IMR-90 (cell line): ENCODE results near the gene WDR5. TPM values are rescaled to one million over a fixed set of nuclear protein-coding genes. Genes with fewer than 3 reads are reported as not detected.

Experiments used
- ATAC-seq: fragments of 200-7000 bp; cut with Tn5 transposase; 2 replicates; pipeline ENCODE4 v1.9.1; 2020; ENCODE audit warnings: low read depth, mild to moderate bottlenecking, moderate library complexity
- BruUV-seq: library from RNA; stranded (reverse); fragments of 400-500 nt; replicated peaks from 2 replicates; lab custom pipeline; 2021; lab: Mats Ljungman, UMichigan
- CTCF ChIA-PET: fragments of 300-600 bp; formaldehyde crosslinking; extraction: SDS; loops from one replicate; lab custom pipeline; 2021; ENCODE audit warnings: antibody characterized with exemption; lab: Yijun Ruan, JAX
- POLR2A ChIA-PET: fragments of 300-600 bp; sonication (Branson Sonifier 250); formaldehyde crosslinking; loops from one replicate; lab custom pipeline; 2022; ENCODE audit warnings: antibody characterized with exemption; ENCODE audit not compliant: unreplicated experiment; lab: Charles Lee
- DNase-seq: peaks from one replicate; pipeline ENCODE4 v3.0.0; 2013
- H2AFZ ChIP-seq: replicated peaks from 2 replicates; pipeline ENCODE3; 2013; ENCODE audit warnings: low read length, mild to moderate bottlenecking; ENCODE audit not compliant: poor library complexity
- H2AK5ac ChIP-seq: 2 replicates; pipeline ENCODE4 v1.6.1; 2013; ENCODE audit warnings: low read depth, low read length, inconsistent platforms
- H2AK9ac ChIP-seq: replicated peaks from 2 replicates; pipeline ENCODE3; 2013; ENCODE audit warnings: mild to moderate bottlenecking, low read depth, low read length, moderate library complexity; ENCODE audit not compliant: poor library complexity
- H2BK120ac ChIP-seq: 2 replicates; pipeline ENCODE4 v1.6.1; 2013; ENCODE audit warnings: low read depth, low read length, inconsistent platforms
- H2BK15ac ChIP-seq: 3 replicates; pipeline ENCODE4 v1.6.1; 2013; ENCODE audit warnings: low read depth, low read length, inconsistent platforms
- H2BK20ac ChIP-seq: 2 replicates; pipeline ENCODE4 v1.6.1; 2013; ENCODE audit warnings: low read depth, mild to moderate bottlenecking, inconsistent platforms, low read length, moderate library complexity
- H2BK5ac ChIP-seq: 2 replicates; pipeline ENCODE4 v1.6.1; 2013; ENCODE audit warnings: mild to moderate bottlenecking, low read depth, low read length, inconsistent platforms; ENCODE audit not compliant: poor library complexity, severe bottlenecking
- H3K14ac ChIP-seq: replicated peaks from 2 replicates; pipeline ENCODE4 v1.6.1; 2013; ENCODE audit warnings: low read depth, low read length, inconsistent platforms
- H3K18ac ChIP-seq: 2 replicates; pipeline ENCODE4 v1.6.1; 2013; ENCODE audit warnings: low read depth, low read length, control low read depth
- H3K23ac ChIP-seq: 2 replicates; pipeline ENCODE4 v1.6.1; 2013; ENCODE audit warnings: low read depth, low read length, inconsistent platforms
- H3K27ac ChIP-seq: 2 replicates; pipeline ENCODE4 v1.5.1; 2013; ENCODE audit warnings: mild to moderate bottlenecking, control low read depth, low read length; ENCODE audit not compliant: insufficient read depth
- H3K27me3 ChIP-seq: 2 replicates; pipeline ENCODE4 v1.6.1; 2013; ENCODE audit warnings: low read length; ENCODE audit not compliant: control insufficient read depth, insufficient read depth
- H3K36me3 ChIP-seq: 2 replicates; pipeline ENCODE4 v1.6.1; 2013; ENCODE audit warnings: low read length, mixed read lengths; ENCODE audit not compliant: control insufficient read depth, insufficient read depth
- H3K4ac ChIP-seq: 2 replicates; pipeline ENCODE4 v1.6.1; 2013; ENCODE audit warnings: low read depth, low read length, inconsistent platforms
- H3K4me1 ChIP-seq: 2 replicates; pipeline ENCODE4 v1.6.1; 2013; ENCODE audit warnings: low read length, mixed read lengths; ENCODE audit not compliant: control insufficient read depth, insufficient read depth
- H3K4me2 ChIP-seq: 2 replicates; pipeline ENCODE4 v1.6.1; 2013; ENCODE audit warnings: low read depth, mild to moderate bottlenecking, control low read depth, low read length, moderate library complexity
- H3K4me3 ChIP-seq: 2 replicates; pipeline ENCODE4 v1.5.1; 2013; ENCODE audit warnings: low read depth, mild to moderate bottlenecking, control low read depth, low read length, moderate library complexity; ENCODE audit not compliant: insufficient read depth
- H3K56ac ChIP-seq: 2 replicates; pipeline ENCODE4 v1.6.1; 2013; ENCODE audit warnings: low read length, inconsistent platforms; ENCODE audit not compliant: insufficient read depth; ENCODE audit errors: extremely low read depth
- H3K79me1 ChIP-seq, 2 experiments: 2 replicates each; pipeline ENCODE4 v1.6.1; 2013; ENCODE audit warnings: low read length in 2 of 2, inconsistent platforms in 1 of 2, low read depth in 1 of 2
- H3K9ac ChIP-seq: 2 replicates; pipeline ENCODE4 v1.6.1; 2013; ENCODE audit warnings: low read depth, low read length, control low read depth
- H3K9me1 ChIP-seq: 2 replicates; pipeline ENCODE4 v1.6.1; 2013; ENCODE audit warnings: low read length, inconsistent platforms; ENCODE audit not compliant: insufficient read depth
- H3K9me3 ChIP-seq: 2 replicates; pipeline ENCODE4 v1.6.1; 2013; ENCODE audit warnings: low read length; ENCODE audit not compliant: control insufficient read depth, insufficient read depth
- H4K20me1 ChIP-seq: 2 replicates; pipeline ENCODE4 v1.6.1; 2013; ENCODE audit warnings: low read length, inconsistent platforms; ENCODE audit not compliant: insufficient read depth
- H4K5ac ChIP-seq: 2 replicates; pipeline ENCODE4 v1.6.1; 2013; ENCODE audit warnings: mild to moderate bottlenecking, low read depth, low read length, control low read depth
- H4K8ac ChIP-seq, 2 experiments: 2 replicates each; pipeline ENCODE4 v1.6.1; 2013; ENCODE audit warnings: low read depth in 2 of 2, low read length in 2 of 2, control low read depth in 1 of 2, inconsistent platforms in 1 of 2
- H4K91ac ChIP-seq: 2 replicates; pipeline ENCODE4 v1.6.1; 2013; ENCODE audit warnings: low read depth, low read length, inconsistent platforms; ENCODE audit not compliant: insufficient read depth
- BHLHE40 ChIP-seq: fragments of 150-350 bp; IDR thresholded peaks from 2 replicates; pipeline ENCODE4 v1.6.1; 2016; ENCODE audit warnings: mild to moderate bottlenecking, low read depth, low read length
- CEBPB ChIP-seq: IDR thresholded peaks from 2 replicates; pipeline ENCODE4 v1.6.1; 2012; ENCODE audit warnings: low read depth, low read length, improper control_type of control experiment
- CHD1 ChIP-seq: IDR thresholded peaks from 2 replicates; pipeline ENCODE4 v1.6.1; 2012; ENCODE audit warnings: low read depth, low read length, improper control_type of control experiment
- CTCF ChIP-seq: conservative IDR thresholded peaks from 2 replicates; pipeline ENCODE4 v1.5.1; 2012; ENCODE audit warnings: mild to moderate bottlenecking, low read depth, low read length, improper control_type of control experiment
- MAZ ChIP-seq: IDR thresholded peaks from 2 replicates; pipeline ENCODE4 v1.6.1; 2012; ENCODE audit warnings: low read depth, mild to moderate bottlenecking, low read length, improper control_type of control experiment, moderate library complexity, borderline replicate concordance
- NFE2L2 ChIP-seq: fragments of 150-350 bp; IDR thresholded peaks from 2 replicates; pipeline ENCODE4 v1.6.1; 2016; ENCODE audit warnings: low read depth, mild to moderate bottlenecking, low read length
- RAD21 ChIP-seq: IDR thresholded peaks from 2 replicates; pipeline ENCODE4 v1.6.1; 2012; ENCODE audit warnings: low read length, improper control_type of control experiment
- RCOR1 ChIP-seq: IDR thresholded peaks from 2 replicates; pipeline ENCODE4 v1.6.1; 2012; ENCODE audit warnings: mild to moderate bottlenecking, low read length, improper control_type of control experiment; ENCODE audit not compliant: insufficient replicate concordance
- RFX5 ChIP-seq: IDR thresholded peaks from 2 replicates; pipeline ENCODE4 v1.8.0; 2012; ENCODE audit warnings: low read depth, mild to moderate bottlenecking, low read length, moderate library complexity
- USF2 ChIP-seq: fragments of 150-350 bp; IDR thresholded peaks from 2 replicates; pipeline ENCODE4 v1.6.1; 2017; ENCODE audit warnings: mild to moderate bottlenecking, antibody characterized with exemption, low read length, low read depth
- WGBS, 2 experiments: methylation state at CpG; one replicate each; pipeline versions ENCODE4 v1.1.5 to v1.1.7; 2013; ENCODE audit warnings: missing lambda C conversion rate in 2 of 2; ENCODE audit not compliant: insufficient read length in 1 of 2; ENCODE audit errors: extremely low coverage in 2 of 2; 5-methylcytosine and 5-hydroxymethylcytosine counted together
- dilution Hi-C: fragments of 300-500 bp; cut with HindIII; formaldehyde crosslinking; loops from one replicate; pipeline ENCODE4 v1.14.3; 2018; ENCODE audit warnings: low sequenced_read_pairs; ENCODE audit not compliant: unreplicated experiment
- in situ Hi-C: fragments of 300-500 bp; cut with MboI; formaldehyde crosslinking; loops from 3 replicates; pipeline ENCODE4 v1.14.3; 2019; ENCODE audit warnings: low sequenced_read_pairs, inconsistent platforms, mixed read lengths
- intact Hi-C: fragments of 100-400 bp; cut with micrococcal nuclease; formaldehyde crosslinking; loops from 2 replicates; pipeline ENCODE4 v1.10.0; 2022
- polyA plus RNA-seq, 3 experiments: library from polyadenylated mRNA; depleted of rRNA; stranded (reverse); fragments of >200 nt; gene quantifications; 2 replicates each; pipeline ENCODE4 v1.2.3, GENCODE V29; 2012; ENCODE audit warnings: low replicate concordance in 1 of 3
- total RNA-seq: library from RNA; depleted of rRNA; stranded (reverse); fragments of >200 nt; gene quantifications from 2 replicates; pipeline ENCODE4 v1.2.3, GENCODE V29; 2012

WDR5 gene
- total and polyA plus RNA-seq, 2 of the 4 experiments (the other 2 are of a cell fraction): 18.3 to 26.6 TPM

DNA sequence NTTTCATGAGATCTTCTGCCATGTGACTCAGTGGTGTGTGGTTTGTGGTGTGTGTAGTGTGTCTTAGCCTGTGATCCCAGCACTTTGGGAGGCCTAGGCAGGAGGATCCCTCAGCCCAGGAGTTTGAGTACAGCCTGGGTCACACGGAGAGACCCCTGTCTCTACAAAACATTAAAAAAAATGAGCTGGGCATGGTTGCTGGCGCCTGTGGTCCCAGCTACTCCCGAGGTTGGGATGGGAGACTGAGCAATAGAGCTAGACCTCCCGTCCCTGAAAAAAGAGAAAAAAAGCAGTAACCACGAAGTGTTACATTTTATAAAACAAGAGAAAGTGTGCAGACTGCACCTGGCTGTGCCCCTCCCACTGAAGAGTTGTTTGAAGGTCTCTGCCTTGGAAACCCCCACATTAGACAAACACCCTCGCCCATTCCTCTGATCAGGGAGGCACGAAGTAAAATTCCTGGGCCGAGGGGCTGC, 49.7 kb downstream of the WDR5 start:
- no CpG with 5 or more reads among the region's 8 CpGs for WGBS, 2 experiments
- H2BK5ac ChIP-seq: no peak overlapping the region
- H4K20me1 ChIP-seq: no peaks in the 10 kb centered on the region; the same call in 1 of the 2 replicates
- no peak overlapping the region for H3K4ac ChIP-seq
- no peaks in the 10 kb centered on the region for H3K79me1 ChIP-seq
- no peak overlapping the region for H2AFZ ChIP-seq
- intact Hi-C loops: loop anchor here (5.0 kb wide), 1 partner anchor 142 kb away; the partner anchor contains the start of gene RXRA
- DNase-seq: no peak
- H3K36me3 ChIP-seq: no peaks in the 10 kb centered on the region
- H3K9me3 ChIP-seq: no peaks in the 10 kb centered on the region
- no peak overlapping the region for H2BK120ac ChIP-seq
- peaks cover 8% of the 10 kb centered on the region for H3K9me1 ChIP-seq
- H3K23ac ChIP-seq: no peak overlapping the region
- no peak overlapping the region for H3K27ac ChIP-seq
- no peak overlapping the region for H3K4me2 ChIP-seq
- POLR2A ChIA-PET: no interaction called here
- no peak overlapping the region for H3K9ac ChIP-seq
- ATAC-seq: no peak
- BruUV-seq: no TSS peak
- H3K18ac ChIP-seq: no peak overlapping the region
- H3K4me1 ChIP-seq: peaks cover 12% of the 10 kb centered on the region; the same call in 1 of the 2 replicates
- no peak overlapping the region for H3K56ac ChIP-seq
- H3K14ac ChIP-seq: no peak overlapping the region
- H4K5ac ChIP-seq: no peak overlapping the region
- CTCF ChIA-PET: interaction anchor here (0.6 to 1.4 kb wide), 2 partner anchors 15 to 156 kb away, joined by 3 to 4 read pairs; no protein-coding TSS in a partner anchor
- H4K91ac ChIP-seq: no peak overlapping the region
- H2BK15ac ChIP-seq: no peak overlapping the region
- H2AK5ac ChIP-seq: no peak overlapping the region
- TF ChIP-seq CEBPB (no peak), NFE2L2 (no peak), RFX5 (no peak), CHD1 (no peak), CTCF (no peak), USF2 (no peak), RAD21 (no peak), RCOR1 (no peak), BHLHE40 (no peak), MAZ (no peak)
- H4K8ac ChIP-seq: no peak overlapping the region
- in situ Hi-C loops: no loop called here
- no peak overlapping the region for H2BK20ac ChIP-seq
- H3K27me3 ChIP-seq: peaks cover 26% of the 10 kb centered on the region
- H3K4me3 ChIP-seq: no peak overlapping the region
- dilution Hi-C loops: no loop called here
- no peak overlapping the region for H2AK9ac ChIP-seq
